ENCODE data around the gene POGLUT2.

- TF ChIP-seq CTCF (IDR thresholded peaks at IDR 0.05) (peak in 3 of 7 experiments; percentile 6 to 30 (median 8)), POLR2A (IDR thresholded peaks at IDR 0.05) (peak; percentile 82 to 95 (median 93))
Measured at GRCh38 chr13:102845630-102846260, 47.0 kb upstream of the POGLUT2 start, which contains the start of gene ERCC5.

Measured in body of pancreas (tissue), 4 donors.